ENCODE data around the gene TCTN3.

TCTN3 gene

GRCh38 chr10:95655571-95656290 is 38.0 kb downstream of the TCTN3 start:
- no peaks in the 10 kb centered on the region for H3K27me3 ChIP-seq (ENCODE audit: control insufficient read depth, insufficient read depth, low read length)

GRCh38 chr10:95653895-95654294 is 39.8 kb downstream of the TCTN3 start:
- Histone ChIP-seq H3K4me3 (ENCODE audit: low read depth, low read length) (no peak overlapping the region), H3K27me3 (ENCODE audit: control insufficient read depth, insufficient read depth, low read length) (no peaks in the 10 kb centered on the region), H3K4me1 (ENCODE audit: control insufficient read depth, insufficient read depth, low read length) (peaks cover 8% of the 10 kb centered on the region), H3K9me3 (ENCODE audit: control insufficient read depth, insufficient read depth, low read length) (no peaks in the 10 kb centered on the region), H3K36me3 (ENCODE audit: control insufficient read depth, insufficient read depth, low read length) (peaks cover 29% of the 10 kb centered on the region), H3K27ac (ENCODE audit: low read depth, low read length) (no peak overlapping the region), H3K9ac (ENCODE audit: low read depth, low read length) (no peak overlapping the region)

More at GRCh38 chr10:95655571-95656290, 38.0 kb downstream of the TCTN3 start:
- Histone ChIP-seq H3K4me1 (ENCODE audit: control insufficient read depth, insufficient read depth, low read length) (peaks cover 6% of the 10 kb centered on the region), H3K4me3 (ENCODE audit: low read depth, low read length) (peak overlapping the region; percentile 89), H3K36me3 (ENCODE audit: control insufficient read depth, insufficient read depth, low read length) (peaks cover 27% of the 10 kb centered on the region), H3K9me3 (ENCODE audit: control insufficient read depth, insufficient read depth, low read length) (no peaks in the 10 kb centered on the region), H3K9ac (ENCODE audit: low read depth, low read length) (peak overlapping the region; percentile 83), H3K27ac (ENCODE audit: low read depth, low read length) (no peak overlapping the region)

- Histone ChIP-seq H3K27me3 (ENCODE audit: control insufficient read depth, insufficient read depth, low read length) (no peaks in the 10 kb centered on the region), H3K4me1 (ENCODE audit: control insufficient read depth, insufficient read depth, low read length) (peaks cover 8% of the 10 kb centered on the region), H3K27ac (ENCODE audit: low read depth, low read length) (no peak overlapping the region), H3K9me3 (ENCODE audit: control insufficient read depth, insufficient read depth, low read length) (no peaks in the 10 kb centered on the region), H3K9ac (ENCODE audit: low read depth, low read length) (no peak overlapping the region), H3K36me3 (ENCODE audit: control insufficient read depth, insufficient read depth, low read length) (peaks cover 52% of the 10 kb centered on the region), H3K4me3 (ENCODE audit: low read depth, low read length) (no peak overlapping the region)
Observed at GRCh38 chr10:95651346-95652060, 42.2 kb downstream of the TCTN3 start.

DNA sequence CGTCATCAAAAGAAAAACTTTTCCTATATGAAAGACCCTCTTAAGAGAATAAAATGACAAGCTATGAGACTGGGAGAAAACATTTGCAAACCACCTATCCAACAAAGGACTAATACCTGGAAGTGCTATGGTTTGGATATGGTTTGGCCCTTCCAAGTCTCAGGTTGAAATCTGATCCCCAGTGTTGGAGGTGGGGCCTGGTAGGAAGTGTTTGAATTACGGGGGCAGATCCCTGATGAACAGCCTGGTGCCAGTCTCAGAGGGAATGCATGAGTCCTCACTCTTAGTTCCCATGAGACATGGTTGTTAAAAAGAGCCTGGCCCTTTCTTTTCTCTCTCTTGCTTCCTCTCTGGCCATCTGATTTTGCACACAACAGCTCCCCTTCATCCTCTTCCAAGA is 43.5 kb downstream of the TCTN3 start:
- Histone ChIP-seq H3K9me3 (ENCODE audit: control insufficient read depth, insufficient read depth, low read length) (no peaks in the 10 kb centered on the region), H3K27ac (ENCODE audit: low read depth, low read length) (no peak overlapping the region), H3K27me3 (ENCODE audit: control insufficient read depth, insufficient read depth, low read length) (no peaks in the 10 kb centered on the region), H3K4me1 (ENCODE audit: control insufficient read depth, insufficient read depth, low read length) (peaks cover 8% of the 10 kb centered on the region), H3K9ac (ENCODE audit: low read depth, low read length) (no peak overlapping the region), H3K36me3 (ENCODE audit: control insufficient read depth, insufficient read depth, low read length) (peaks cover 64% of the 10 kb centered on the region), H3K4me3 (ENCODE audit: low read depth, low read length) (no peak overlapping the region)

DNA sequence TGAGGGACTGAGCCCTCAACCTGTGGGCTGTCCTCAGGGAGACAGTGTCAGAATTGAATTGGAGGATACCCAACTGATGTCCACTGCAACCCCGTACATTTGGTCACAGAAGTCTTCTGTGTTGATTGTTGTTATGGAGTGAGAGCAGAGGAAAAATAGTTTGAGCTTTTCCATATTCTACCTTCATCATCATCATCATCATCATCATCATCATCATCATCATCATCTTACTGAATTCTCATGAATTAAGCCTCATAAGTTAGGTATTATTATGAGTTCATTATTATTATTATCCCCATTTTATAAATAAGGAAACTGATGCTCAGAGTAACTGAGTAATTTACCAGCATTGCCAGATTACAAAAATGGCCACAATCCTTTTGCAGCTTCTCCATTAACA is 45.6 kb downstream of the TCTN3 start:
- Histone ChIP-seq H3K36me3 (ENCODE audit: control insufficient read depth, insufficient read depth, low read length) (peaks cover 73% of the 10 kb centered on the region), H3K9me3 (ENCODE audit: control insufficient read depth, insufficient read depth, low read length) (no peaks in the 10 kb centered on the region), H3K4me1 (ENCODE audit: control insufficient read depth, insufficient read depth, low read length) (0 out of 2 replicates have a peak, but pooled peaks cover 3% of the 10 kb centered on the region), H3K9ac (ENCODE audit: low read depth, low read length) (no peak overlapping the region), H3K27me3 (ENCODE audit: control insufficient read depth, insufficient read depth, low read length) (no peaks in the 10 kb centered on the region), H3K27ac (ENCODE audit: low read depth, low read length) (no peak overlapping the region), H3K4me3 (ENCODE audit: low read depth, low read length) (no peak overlapping the region)

DNA sequence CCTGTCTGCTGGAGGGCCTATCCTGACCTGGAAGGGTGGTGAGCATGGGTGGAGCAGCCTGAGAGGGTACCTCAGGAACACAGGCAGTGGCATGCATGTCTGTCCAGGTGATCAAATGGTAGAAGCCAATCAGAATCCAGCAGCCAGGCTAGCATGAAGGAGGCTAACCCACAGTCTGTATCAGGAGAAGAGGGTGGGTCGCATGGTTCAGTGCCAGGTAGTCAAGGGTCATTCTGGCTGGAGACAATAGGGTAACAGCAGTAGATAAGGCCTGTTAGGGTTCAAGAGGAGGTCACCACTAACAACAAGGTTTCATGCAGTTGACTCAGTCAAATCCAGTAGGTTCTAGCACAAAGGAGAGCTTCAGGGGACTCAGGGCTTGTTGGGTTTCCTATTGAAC is 47.6 kb downstream of the TCTN3 start:
- no peak overlapping the region for H3K9ac ChIP-seq (ENCODE audit: low read depth, low read length)
- H3K36me3 ChIP-seq (ENCODE audit: control insufficient read depth, insufficient read depth, low read length): peaks cover 72% of the 10 kb centered on the region
- no peak overlapping the region for H3K4me3 ChIP-seq (ENCODE audit: low read depth, low read length)
- H3K27ac ChIP-seq (ENCODE audit: low read depth, low read length): no peak overlapping the region
- 0 out of 2 replicates have a peak, but pooled peaks cover 3% of the 10 kb centered on the region for H3K4me1 ChIP-seq (ENCODE audit: control insufficient read depth, insufficient read depth, low read length)
- H3K9me3 ChIP-seq (ENCODE audit: control insufficient read depth, insufficient read depth, low read length): no peaks in the 10 kb centered on the region
- H3K27me3 ChIP-seq (ENCODE audit: control insufficient read depth, insufficient read depth, low read length): no peaks in the 10 kb centered on the region

- no peak overlapping the region for H3K4me3 ChIP-seq (ENCODE audit: low read depth, low read length)
- no peak overlapping the region for H3K27ac ChIP-seq (ENCODE audit: low read depth, low read length)
- no peak overlapping the region for H3K9ac ChIP-seq (ENCODE audit: low read depth, low read length)
- no peaks in the 10 kb centered on the region for H3K27me3 ChIP-seq (ENCODE audit: control insufficient read depth, insufficient read depth, low read length)
- H3K9me3 ChIP-seq (ENCODE audit: control insufficient read depth, insufficient read depth, low read length): no peaks in the 10 kb centered on the region
- no peaks in the 10 kb centered on the region for H3K4me1 ChIP-seq (ENCODE audit: control insufficient read depth, insufficient read depth, low read length)
- peaks cover 80% of the 10 kb centered on the region for H3K36me3 ChIP-seq (ENCODE audit: control insufficient read depth, insufficient read depth, low read length)
Observed at GRCh38 chr10:95644901-95645300, 48.8 kb downstream of the TCTN3 start.

DNA sequence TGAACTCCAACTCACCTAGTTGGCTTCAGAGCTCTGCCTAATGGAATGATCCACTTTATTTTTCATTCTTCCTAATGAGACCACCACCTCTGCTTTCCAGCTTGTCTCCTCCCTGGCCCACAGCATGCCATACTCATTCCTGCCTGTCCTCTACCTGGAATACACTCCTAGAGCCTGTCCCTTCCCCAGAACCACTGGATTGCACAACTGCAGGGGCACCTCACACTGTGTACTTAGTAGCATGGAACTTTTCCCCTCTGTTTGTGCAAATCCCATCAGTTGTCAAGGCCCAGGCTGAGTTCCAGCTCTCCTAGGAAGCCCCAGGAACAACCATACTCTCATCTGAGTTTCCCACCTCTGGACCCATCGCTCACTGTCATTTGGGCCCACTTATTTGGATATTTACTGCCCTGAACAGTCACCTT is 52.8 kb downstream of the TCTN3 start:
- no peaks in the 10 kb centered on the region for H3K27me3 ChIP-seq (ENCODE audit: control insufficient read depth, insufficient read depth, low read length)
- H3K4me1 ChIP-seq (ENCODE audit: control insufficient read depth, insufficient read depth, low read length): no peaks in the 10 kb centered on the region
- peaks cover 87% of the 10 kb centered on the region for H3K36me3 ChIP-seq (ENCODE audit: control insufficient read depth, insufficient read depth, low read length)
- H3K4me3 ChIP-seq (ENCODE audit: low read depth, low read length): no peak overlapping the region
- no peak overlapping the region for H3K9ac ChIP-seq (ENCODE audit: low read depth, low read length)
- no peaks in the 10 kb centered on the region for H3K9me3 ChIP-seq (ENCODE audit: control insufficient read depth, insufficient read depth, low read length)
- H3K27ac ChIP-seq (ENCODE audit: low read depth, low read length): no peak overlapping the region

- Histone ChIP-seq H3K36me3 (ENCODE audit: control insufficient read depth, insufficient read depth, low read length) (peaks cover 95% of the 10 kb centered on the region), H3K4me3 (ENCODE audit: low read depth, low read length) (no peak overlapping the region), H3K27me3 (ENCODE audit: control insufficient read depth, insufficient read depth, low read length) (no peaks in the 10 kb centered on the region), H3K27ac (ENCODE audit: low read depth, low read length) (no peak overlapping the region), H3K9me3 (ENCODE audit: control insufficient read depth, insufficient read depth, low read length) (no peaks in the 10 kb centered on the region), H3K9ac (ENCODE audit: low read depth, low read length) (no peak overlapping the region), H3K4me1 (ENCODE audit: control insufficient read depth, insufficient read depth, low read length) (no peaks in the 10 kb centered on the region)
Observed at GRCh38 chr10:95637911-95638310, 55.8 kb downstream of the TCTN3 start.

DNA sequence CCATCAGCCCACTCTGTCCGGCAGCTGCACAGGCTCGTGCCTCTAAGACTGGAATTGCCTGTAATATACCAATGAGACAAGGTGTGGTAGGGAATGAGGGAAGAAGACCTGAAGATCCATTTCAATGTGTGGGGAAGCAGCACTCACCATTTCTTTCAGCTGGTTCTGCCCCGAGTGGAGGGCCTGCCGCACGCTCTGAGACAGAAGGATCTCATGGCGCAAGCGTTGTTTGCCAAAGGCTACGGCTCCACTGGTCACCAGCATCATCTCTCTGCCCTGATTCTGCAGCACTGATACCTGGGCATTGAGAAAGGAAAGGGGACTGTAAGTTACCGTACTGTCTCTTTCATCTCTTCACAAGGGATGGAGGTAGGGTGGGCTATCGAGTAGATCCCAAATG is 56.6 kb downstream of the TCTN3 start:
- no peak overlapping the region for H3K9ac ChIP-seq (ENCODE audit: low read depth, low read length)
- H3K27ac ChIP-seq (ENCODE audit: low read depth, low read length): no peak overlapping the region
- H3K27me3 ChIP-seq (ENCODE audit: control insufficient read depth, insufficient read depth, low read length): no peaks in the 10 kb centered on the region
- H3K36me3 ChIP-seq (ENCODE audit: control insufficient read depth, insufficient read depth, low read length): peaks cover 95% of the 10 kb centered on the region
- no peaks in the 10 kb centered on the region for H3K9me3 ChIP-seq (ENCODE audit: control insufficient read depth, insufficient read depth, low read length)
- no peak overlapping the region for H3K4me3 ChIP-seq (ENCODE audit: low read depth, low read length)
- no peaks in the 10 kb centered on the region for H3K4me1 ChIP-seq (ENCODE audit: control insufficient read depth, insufficient read depth, low read length)

- Histone ChIP-seq H3K36me3 (ENCODE audit: control insufficient read depth, insufficient read depth, low read length) (peaks cover 93% of the 10 kb centered on the region), H3K4me1 (ENCODE audit: control insufficient read depth, insufficient read depth, low read length) (no peaks in the 10 kb centered on the region), H3K9me3 (ENCODE audit: control insufficient read depth, insufficient read depth, low read length) (no peaks in the 10 kb centered on the region), H3K9ac (ENCODE audit: low read depth, low read length) (no peak overlapping the region), H3K27me3 (ENCODE audit: control insufficient read depth, insufficient read depth, low read length) (no peaks in the 10 kb centered on the region), H3K27ac (ENCODE audit: low read depth, low read length) (no peak overlapping the region), H3K4me3 (ENCODE audit: low read depth, low read length) (no peak overlapping the region)
Observed at GRCh38 chr10:95635319-95635733, 58.4 kb downstream of the TCTN3 start.
